NCI-H1694 treated with DMSO at 0.1 percent for 48 hours (cell line): ENCODE results near the gene KTN1.

ENCODE experiments used
- DNase-seq: peaks from one replicate; lab custom pipeline; 2025; lab: John Stamatoyannopoulos, UW

Gene KTN1

DNA sequence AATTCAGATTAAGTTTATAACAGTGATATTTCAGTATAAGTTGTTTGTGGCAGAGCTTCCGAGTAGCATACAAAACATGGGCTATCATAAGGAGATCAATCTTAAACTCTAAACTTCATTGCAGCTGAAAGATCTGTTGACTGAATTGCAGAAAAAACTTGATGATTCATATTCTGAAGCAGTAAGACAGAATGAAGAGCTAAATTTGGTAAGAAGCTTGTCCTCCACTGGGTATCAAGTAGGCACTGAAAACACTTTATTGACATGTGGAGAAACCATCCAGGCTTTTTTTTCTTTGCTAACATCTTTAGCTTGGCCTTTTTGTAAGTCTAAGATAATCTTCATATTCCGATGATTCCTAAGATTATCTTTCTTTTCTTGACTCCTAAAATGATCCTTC, 93.0 kb downstream of the KTN1 start:
- DNase-seq = no peak

DNA sequence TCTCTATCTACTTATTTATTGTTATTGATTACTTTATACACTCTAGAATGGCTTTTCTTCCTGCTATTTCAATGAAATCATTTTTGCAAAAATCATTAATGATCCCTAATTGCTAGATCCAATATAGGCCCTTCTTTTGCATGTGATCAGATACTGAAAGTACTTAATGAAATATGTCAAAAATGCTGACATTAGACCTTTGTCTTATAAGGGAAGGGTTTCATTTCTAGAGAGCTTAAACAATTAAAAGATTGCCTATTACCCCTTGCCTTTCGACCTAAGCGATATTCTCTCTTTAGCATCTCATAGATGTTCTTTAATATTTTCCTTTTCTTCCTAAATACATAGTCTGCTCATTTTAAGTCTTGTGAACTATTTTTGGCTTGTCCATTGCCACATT, 101.1 kb downstream of the KTN1 start:
- DNase-seq = no peak

DNA sequence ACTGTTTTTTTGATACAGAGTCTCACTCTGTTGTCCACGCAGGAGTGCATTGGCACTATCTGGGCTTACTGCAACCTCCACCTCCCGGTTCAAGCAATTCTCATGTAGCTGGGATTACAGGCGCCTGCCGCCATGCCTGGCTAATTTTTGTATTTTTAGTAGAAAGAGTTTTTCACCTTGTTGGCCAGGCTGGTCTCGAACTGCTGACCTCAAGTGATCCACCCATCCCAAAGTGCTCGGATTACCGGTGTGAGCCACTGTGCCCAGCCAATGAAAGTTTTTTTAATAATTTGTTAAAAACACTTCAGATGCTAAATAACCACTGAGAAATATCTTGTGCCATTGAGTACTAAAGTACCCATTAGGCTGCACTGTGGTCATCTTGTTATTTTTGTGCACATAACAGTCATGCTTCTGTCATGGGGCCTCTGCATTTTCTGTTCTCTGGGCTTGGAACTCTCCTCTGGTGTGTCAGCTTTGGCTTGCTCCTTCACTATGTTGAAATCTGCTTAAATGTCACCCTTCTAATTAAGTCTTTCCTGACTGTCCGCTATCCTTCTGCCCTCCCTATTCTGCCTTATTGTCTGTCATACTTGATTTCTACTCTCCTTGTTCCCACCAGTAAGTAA, 105.1 kb downstream of the KTN1 start:
- DNase-seq = no peak

DNA sequence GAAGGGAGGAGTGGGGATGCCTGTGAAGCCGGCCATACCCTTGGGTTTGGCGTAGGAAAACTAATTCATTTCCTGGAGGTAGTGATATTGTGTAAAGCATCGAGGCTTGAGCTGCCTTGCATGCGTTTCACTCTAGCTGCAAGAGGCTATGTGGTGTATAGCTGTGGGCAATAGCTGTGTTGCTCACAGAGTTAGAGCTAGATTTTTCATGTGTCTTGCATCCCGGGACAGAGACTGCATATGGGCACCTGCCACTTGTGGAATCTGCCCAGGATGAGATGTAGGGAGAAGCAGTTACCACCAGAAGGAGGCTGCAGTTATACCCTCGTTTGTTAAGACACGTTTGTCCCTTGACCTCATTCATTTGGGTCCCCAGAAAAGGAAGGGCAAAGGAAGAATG, 106.7 kb downstream of the KTN1 start:
- DNase-seq = no peak

DNA sequence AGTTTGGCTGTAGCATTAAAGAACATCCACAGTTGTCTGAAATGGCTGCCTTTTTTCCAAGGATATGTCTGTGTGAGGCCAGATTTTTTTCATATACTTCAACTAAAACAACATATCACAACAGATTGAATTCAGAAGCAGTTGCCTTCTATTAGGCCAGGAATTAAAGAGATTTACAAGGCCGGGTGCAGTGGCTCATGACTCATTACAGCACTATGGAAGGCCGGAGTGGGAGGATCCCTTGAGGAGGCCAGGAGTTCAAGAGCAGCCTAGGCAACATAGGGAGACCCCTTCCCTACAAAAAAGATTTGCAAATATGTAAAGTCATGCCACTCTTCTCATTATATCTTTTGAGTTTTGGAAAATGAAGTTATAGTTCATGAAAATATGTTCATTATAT, 108.6 kb downstream of the KTN1 start:
- DNase-seq = no peak

DNA sequence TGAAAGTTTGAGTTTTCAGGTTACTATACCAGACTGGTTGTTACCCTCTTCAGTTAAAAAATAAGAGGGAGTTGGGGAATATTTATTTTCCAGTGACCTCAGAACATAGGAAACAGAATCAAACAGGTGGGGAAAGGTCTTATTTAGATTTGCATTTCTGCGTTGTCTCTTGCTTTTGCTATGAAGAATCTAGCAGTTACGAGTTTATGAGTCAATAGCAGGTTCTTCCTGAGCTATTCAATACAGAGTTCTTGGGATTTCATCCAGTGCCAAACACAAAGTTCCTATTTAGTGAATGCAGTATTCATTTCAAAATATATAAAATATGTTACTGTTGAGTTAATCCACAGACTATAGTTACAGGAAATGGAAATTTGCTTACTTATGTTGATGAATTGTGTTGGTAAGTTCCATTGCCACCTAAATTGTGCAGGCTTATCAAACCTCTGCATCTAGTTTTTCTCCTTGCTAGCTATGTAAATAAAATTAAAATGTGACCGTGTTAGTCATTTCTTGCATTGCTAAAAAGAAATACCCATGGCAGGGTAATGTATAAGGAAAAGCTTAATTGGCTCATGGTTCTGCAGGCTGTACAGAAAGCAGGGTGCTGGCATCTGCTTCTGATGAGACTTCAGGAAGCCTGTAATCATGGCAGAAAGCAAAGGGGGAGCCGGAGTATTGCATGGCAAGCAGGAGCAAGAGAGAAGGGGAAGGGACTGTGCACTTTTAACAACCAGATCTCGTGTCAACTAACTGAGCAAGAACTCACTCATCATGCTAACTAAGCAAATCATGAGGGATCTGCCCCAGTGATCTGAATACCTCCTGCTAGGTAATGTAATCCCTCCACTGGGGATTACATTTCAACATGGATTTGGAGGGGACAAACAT, 110.2 kb downstream of the KTN1 start:
- no peak for DNase-seq

DNA sequence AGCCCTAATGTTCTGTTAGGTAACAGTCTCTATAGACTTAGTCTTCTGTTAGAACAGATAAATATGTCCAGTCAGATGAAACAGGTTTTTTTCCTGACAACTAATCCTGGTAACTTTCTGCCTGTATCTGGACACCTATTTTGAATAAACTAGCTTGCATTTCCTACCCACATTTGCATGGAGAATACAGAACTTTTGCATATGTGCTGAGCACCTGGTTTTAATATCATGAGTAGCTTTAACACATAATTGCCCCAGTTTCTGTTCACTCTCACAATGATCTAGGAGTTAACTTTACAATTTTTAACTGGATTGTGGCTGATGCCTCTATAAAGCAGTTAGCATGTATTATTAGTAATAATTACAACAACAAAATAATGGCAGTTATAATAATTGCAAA, 111.7 kb downstream of the KTN1 start:
- no peak for DNase-seq

DNA sequence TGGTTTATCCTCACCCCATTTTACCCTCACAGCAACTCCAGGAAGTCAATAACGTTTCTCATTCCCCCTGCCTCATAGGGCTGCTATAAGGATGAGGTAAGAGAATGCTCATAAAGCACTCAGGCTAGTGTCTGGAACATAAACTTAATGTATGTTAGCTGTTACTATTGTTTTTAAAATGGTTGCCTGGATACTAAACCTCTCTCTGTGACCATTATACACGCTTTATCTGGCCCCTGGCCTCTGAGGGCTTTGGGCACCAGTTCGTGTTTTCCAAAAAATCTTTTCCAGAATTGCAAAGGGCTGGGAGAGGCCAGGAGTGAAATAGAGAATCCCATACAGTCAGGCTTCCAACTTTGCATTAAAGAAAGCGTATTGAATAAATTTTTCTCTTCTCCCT, 113.9 kb downstream of the KTN1 start:
- DNase-seq = no peak

DNA sequence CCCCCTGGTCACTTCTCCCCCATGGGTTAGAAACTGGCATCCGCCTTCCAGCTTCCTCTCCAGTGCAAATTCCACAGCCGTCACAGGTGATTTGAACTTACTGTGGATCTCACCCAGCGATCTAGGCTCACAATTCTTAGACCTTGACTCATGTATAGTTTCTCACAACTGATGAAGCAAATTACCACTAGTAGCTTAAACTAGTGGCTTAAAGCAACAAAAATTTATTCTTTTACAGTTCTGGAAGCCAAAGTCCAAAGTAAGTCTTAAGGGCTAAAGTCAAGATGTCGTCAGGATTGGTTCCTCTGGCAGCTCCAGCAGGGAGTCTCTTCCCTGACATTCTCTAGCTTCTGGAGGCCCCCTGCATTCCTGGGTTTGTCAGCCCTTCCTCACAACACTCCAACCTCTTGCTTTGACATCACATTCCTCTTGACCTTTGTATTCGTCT, 117.4 kb downstream of the KTN1 start:
- DNase-seq = no peak

DNA sequence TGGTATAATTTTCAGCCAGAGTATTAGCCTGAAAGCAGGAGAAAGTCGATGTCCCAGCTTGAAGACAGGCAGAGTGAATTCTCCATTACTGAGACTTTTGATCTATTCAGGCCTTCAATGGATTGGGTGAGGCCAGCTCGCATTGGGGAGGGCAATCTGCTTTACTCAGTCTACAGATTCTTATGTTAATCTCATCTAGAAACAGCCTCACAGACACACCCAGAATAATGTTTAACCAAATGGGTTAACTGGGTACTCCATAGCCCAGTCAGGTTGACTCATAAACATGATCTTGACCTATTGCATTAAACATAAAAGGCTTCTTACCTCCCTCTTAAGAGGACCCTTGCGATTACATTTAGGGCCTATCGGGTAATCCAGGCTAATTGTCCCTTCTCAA, 118.0 kb downstream of the KTN1 start:
- DNase-seq = no peak

DNA sequence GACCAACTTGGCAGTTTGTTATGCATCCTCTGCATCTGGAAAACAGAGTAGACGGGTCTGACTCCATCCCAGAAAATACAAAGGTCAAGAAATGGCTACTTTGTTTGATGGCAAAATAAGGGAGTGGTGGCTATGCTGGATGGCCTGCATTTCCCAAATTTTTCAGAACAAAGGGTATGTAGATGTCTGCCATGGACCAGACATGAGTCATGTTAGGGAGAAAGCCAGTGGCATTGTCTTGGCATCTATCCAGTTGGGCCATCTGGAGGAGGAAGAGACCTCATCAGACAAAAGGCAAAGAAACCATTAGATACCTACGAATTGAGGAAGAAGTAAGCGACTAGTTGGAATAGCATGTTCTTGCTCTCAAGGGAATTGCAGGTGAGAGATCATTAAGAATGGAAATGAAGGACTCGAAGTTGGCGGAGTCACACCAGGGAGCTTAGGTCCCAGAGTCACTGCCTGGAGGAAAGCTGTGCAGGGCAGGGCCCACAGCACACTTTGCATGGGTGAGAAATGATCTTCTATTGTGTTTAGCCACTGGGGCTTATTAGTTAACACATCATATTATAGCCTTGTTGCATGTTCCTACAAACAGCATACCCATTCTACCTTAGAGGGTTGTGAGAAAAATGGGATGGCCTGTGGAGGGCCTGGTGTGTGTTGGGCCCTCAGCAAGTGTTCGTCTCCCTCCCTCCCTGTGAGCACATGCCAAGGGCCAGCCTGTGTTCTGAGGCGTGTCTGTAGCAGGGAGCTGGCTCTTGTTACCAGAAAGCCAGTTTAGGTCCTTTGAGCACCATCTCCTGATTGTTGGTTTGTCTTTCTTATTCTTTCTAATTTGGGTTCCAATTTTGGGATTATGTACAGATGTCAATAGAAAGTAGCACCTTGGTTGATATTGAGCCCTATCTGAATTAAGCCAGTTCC, 119.4 kb downstream of the KTN1 start:
- DNase-seq = peak; percentile 8

DNA sequence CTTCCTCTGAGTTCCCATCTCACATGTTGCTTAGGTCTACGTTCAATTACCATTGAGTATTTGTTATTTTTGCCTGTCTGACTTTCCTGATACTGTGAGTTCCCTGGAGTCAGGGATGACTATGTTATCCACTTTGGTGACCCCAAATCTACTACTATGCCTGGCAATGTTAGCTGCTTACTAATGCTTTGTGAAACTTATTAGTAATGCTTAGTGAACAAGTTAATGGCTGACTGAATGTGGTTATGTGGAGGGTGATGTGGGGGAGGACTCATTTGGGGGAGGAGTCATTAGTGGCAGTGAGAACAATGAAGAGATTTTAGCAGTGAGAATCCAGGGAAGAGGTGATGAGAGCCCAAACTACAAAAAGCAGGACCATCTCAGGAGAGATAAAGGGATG, 121.6 kb downstream of the KTN1 start:
- no peak for DNase-seq

DNA sequence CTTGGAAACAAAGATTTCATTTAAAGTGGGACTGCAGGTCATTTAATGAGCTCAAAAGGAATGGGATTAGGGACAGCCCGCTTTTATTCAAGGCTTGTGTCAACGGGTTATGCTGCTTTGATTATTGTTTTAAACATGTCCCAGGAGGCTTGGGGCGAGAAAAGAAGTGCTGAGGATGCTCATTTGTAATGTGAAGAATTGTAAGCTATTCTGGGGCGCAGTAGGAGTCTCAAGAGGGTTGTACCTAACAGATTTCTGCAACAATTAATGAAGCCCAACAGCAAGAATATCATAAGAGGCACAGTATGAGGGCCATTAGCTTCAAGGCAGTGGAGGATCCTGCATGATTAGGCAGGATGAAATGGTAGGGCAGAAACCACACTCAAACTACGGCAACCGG, 122.5 kb downstream of the KTN1 start:
- DNase-seq = no peak

DNA sequence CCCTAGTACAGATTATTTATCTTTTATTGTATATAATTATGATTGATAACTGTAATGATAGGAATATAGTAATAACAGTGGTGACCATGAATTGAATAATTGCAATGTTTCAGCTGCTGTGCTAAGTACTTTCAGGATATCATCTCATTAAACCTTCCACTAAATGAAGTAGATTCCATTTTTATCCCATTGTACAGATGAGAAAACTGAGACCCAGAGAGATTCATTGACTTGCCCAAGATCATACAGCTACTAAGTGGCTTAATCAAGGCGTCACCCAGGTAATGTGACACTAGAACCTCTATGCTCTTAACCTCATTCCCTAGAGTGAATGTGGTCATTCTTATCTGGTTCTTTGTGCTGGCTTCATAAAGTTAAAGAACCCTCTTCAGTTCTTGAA, 124.6 kb downstream of the KTN1 start:
- DNase-seq = no peak

DNA sequence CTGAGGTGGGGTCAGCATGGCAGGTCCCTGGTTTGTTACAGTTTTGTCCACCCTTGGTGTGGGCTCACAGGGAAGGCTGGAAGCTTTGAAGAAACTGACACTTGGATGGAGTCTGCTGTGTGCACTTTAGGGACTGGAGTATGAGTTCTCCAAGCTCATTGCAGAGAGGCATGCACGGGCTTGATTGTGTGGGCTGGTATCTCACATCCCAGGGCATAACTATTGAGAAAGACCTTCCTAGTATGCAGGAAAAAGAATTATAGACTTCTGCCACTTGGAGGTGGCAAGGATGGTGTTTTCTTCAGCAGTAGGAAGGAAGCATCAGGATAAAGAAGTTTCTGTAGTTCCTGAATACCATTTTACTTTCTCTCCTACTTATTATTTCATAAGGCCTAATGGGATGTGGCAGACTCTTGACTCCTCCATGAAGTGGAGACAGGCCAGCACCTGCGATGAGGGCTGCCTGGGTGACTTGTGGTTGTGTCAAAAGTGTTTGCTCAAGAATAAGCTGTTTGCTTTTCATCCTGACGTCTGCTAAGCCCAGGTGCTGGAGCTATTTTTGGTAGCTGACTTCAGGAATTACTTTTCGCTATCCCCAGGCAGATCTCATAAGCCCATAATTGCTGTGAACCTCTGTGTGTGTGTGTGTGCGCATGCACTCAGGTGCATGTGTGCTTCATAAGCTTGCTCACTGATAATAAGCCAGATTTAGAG, 125.8 kb downstream of the KTN1 start:
- DNase-seq = peak; percentile 2

DNA sequence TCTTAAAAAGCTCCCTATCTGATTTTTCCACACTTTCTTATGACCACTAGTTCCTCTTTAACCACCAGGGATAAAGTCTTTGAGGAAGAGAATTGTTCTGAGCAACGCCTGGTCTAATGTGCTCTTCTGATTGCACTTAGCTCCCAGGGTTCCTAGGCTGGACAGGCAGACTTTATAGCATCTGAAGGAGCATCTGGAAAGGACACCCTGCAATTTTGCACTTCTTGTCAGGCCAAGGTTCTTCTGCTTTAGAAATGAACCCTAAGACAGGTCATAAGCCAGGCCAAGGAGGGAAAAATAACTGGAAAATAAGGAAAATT, 126.3 kb downstream of the KTN1 start:
- no peak for DNase-seq

DNA sequence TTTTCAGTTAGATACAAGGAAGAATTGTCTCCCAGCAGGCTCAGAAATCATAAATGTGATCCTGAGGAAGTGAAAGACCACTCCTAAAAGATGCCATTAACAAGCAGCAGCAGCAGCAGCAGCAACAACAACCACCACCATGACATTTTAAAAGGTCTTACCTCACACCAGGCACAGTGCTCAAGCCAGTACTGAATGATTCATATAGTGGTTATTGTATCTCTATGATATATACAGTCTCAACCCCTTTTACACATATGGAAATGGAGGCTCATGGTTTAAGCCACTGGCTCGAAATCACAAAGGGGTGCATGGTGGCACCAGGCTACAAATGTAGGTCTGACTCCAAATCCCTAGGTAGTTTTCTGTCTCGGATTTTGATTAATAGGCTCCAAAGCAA, 126.9 kb downstream of the KTN1 start:
- DNase-seq = no peak

DNA sequence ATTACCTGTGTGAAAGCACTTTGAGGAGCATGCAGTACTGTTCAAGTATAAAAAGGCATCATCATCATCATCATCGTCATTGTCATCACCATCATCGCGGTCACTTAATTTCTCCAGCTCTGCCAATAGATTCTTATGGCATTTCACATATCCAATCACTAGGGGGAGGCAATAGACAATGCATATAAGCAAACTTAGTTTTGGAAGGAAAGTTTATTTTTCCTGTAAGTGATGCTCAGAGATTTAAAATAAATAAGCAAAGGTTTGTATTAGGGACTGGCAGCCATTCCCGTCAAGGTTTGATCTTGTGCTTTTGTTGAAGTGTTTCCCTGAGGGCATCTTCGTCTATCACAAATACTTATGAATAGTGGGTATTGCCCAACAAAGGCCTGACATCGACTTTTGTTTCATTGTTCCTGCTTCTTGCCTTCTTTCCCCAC, 127.4 kb downstream of the KTN1 start:
- peak; percentile 45 for DNase-seq

DNA sequence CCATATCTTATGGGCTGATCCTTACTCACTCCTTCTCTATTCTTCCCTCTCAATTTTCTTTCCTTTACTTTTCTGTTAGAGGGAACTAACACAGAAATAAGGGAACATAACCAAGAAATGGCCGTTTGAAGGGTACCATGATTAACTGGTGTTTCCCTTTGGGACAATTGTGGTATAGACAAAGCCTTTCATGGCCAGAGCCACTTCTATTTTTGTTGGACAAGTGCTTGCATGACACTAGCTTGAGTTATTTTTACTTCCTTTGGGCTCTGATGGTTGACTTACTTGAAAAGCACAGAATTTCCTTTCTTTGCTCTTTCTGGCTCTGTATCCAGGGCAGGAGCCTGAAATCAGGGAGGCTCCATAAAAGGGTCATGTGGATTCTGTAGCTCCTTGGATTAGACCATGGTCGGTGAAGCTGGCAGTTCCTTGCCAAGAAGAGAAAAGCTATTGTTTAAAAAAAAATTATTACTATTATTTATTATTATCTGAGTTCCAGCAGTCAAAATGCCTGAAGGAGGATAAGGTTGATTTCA, 130.6 kb downstream of the KTN1 start:
- no peak for DNase-seq

DNA sequence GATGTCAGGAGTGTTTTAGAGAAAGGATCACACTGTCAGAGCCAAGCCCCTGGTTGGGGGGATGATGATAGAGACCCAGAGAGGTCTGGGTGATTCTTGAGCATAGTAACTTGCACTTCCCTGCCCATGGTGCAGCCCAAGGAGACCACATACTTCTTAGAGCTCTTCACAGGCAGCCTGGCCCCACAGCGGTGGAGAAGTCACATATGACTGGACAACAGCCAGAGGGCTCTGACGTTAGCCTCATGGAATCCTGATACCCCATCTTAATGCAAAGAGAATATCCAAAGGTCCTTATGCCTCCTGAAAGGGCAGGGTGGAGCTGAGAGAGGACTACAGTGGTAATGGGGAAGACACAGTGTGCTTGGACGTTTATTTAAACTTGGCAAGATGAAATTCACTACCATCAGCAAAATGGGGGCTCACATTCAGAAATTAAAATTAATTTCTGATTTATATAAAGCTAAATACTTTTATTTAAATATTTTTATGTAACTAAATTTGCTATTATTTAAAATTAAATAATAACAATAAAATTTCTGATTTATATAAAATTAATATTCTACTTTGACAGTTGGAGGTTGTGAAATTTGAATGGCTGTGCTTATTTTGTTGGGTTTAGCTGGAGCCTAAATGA, 131.3 kb downstream of the KTN1 start:
- no peak for DNase-seq

DNA sequence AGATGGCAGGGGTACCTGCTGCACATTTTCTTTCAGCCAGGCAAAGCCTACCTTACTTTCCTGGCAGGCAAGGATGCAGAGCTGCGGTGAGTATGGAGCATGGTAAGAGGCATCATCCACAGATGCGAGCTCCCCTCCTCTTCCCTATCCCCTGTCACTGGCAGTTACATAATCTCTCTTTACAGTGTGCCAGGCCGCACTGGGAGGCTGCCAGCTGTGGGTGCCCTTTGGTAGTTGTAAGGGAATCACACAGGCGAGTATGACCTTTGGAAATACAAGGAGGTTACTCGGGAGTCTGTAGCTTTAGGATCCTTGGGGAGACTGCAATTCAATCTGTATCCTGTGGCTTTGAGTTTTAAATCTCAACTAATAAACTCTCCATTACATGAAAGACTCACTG, 132.5 kb downstream of the KTN1 start:
- no peak for DNase-seq
